HG03558 (cell line): ENCODE results near the gene KLK3.

Experiments used
- ATAC-seq: cut with Tn5 transposase; IDR thresholded peaks from one replicate; pipeline ENCODE4 v1.9.1; 2021; ENCODE audit warnings: moderate number of reproducible peaks; ENCODE audit not compliant: unreplicated experiment; ENCODE audit errors: extremely low read depth

The KLK3 gene

GRCh38 chr19:50858886-50859285, 4.2 kb downstream of the KLK3 start:
- no peak for ATAC-seq

GRCh38 chr19:50859849-50860248, 5.1 kb downstream of the KLK3 start:
- no peak for ATAC-seq

- ATAC-seq = no peak
These were observed 6.3 kb downstream of the KLK3 start for GRCh38 chr19:50861010-50861409.

- ATAC-seq = no peak
These were observed 7.0 kb downstream of the KLK3 start for GRCh38 chr19:50861496-50862286.

- no peak for ATAC-seq
These were observed 14.8 kb downstream of the KLK3 start for GRCh38 chr19:50869479-50869878.

GRCh38 chr19:50870417-50871089, 15.8 kb downstream of the KLK3 start:
- no peak for ATAC-seq

- no peak for ATAC-seq
These were observed 18.3 kb downstream of the KLK3 start, which contains the start of gene KLK2 for GRCh38 chr19:50873056-50873455. Gene KLK2, plus strand, starts transcription at chr19:50873439. Its CDS starts 35 bp downstream, at chr19:50873474.

GRCh38 chr19:50874211-50874610, 19.5 kb downstream of the KLK3 start:
- no peak for ATAC-seq

- ATAC-seq = no peak
These were observed 21.2 kb downstream of the KLK3 start for GRCh38 chr19:50875795-50876422.

GRCh38 chr19:50876456-50876855, 21.7 kb downstream of the KLK3 start:
- ATAC-seq = no peak

GRCh38 chr19:50877338-50877737, 22.6 kb downstream of the KLK3 start:
- no peak for ATAC-seq

GRCh38 chr19:50878851-50879250, 24.1 kb downstream of the KLK3 start:
- ATAC-seq = no peak

GRCh38 chr19:50880241-50880640, 25.5 kb downstream of the KLK3 start:
- ATAC-seq = no peak

- no peak for ATAC-seq
These were observed 27.5 kb downstream of the KLK3 start for GRCh38 chr19:50882188-50882587.

- no peak for ATAC-seq
These were observed 34.9 kb downstream of the KLK3 start for GRCh38 chr19:50889638-50890037.

- ATAC-seq = no peak
These were observed 35.9 kb downstream of the KLK3 start for GRCh38 chr19:50890422-50891252.

- ATAC-seq = no peak
These were observed 36.5 kb downstream of the KLK3 start for GRCh38 chr19:50891253-50891625.

GRCh38 chr19:50893047-50893736, 38.5 kb downstream of the KLK3 start:
- ATAC-seq = no peak

- ATAC-seq = no peak
These were observed 40.0 kb downstream of the KLK3 start for GRCh38 chr19:50894478-50895356.
